ENCODE data around the gene CD34.

DNA sequence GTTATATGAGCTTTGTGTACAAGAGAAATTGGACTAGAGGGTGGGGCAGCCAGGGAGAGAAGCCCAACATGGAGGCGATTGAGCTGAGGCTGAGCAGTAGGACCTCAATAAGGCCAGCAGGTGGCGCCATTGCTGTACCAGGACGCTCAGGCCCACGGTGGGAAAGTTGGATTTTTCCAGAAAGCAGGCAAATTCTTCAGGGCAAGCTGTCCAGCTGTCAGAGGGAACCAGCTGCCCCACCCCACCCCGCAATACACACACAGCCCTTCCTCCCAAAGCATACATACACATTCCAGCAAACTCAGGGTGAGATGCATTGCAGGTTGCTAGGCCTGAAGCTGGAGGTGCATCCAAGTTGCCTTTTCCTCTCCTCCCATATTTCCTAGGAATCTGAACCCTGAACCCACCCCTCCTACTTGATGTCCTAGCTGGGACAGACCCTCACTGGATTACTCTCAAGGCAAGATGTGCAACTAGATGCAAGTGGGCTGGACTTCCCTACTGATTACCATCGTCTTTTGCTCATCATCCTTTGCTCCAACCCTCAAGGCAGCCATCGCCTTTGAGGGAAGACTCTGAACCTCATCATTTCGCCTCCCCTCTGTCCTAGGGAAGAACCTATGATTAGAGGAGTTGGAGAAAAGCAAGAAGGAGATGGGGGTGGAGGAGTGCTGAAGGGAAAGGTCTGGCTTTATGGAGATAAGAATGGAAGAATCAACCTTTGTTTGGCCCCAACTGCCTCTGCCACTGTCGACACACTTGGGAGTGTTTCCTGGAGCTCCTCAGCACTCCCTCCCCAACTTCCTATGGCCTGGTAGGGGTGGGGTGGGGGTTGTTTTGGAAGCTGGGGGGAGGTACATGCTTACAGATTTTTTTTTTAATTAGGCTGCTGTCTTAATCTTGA is 25.5 kb downstream of the CD34 start:
- TF ChIP-seq TAF1 (IDR thresholded peaks at IDR 0.05; ENCODE audit: low read depth), result no peak
- TF ChIP-seq EZH2 (IDR thresholded peaks at IDR 0.05; ENCODE audit: borderline replicate concordance, insufficient read depth, low read length, poor library complexity, severe bottlenecking), result no peak

Measured in neural cell (in vitro differentiated cells).